Naive thymus-derived CD4-positive, alpha-beta T cell (primary cell): ENCODE results near the gene SIPA1L3. TPM values are rescaled to one million over a fixed set of nuclear protein-coding genes. Genes with fewer than 3 reads are reported as not detected.
"Not testable (repeated sequence)": the region's sequence is repeated elsewhere in the genome, so short reads cannot be mapped to it uniquely, and the experiment has no call there.

Experiments
- ATAC-seq: fragments of 150-1000 bp; cut with Tn5 transposase; 2 replicates; pipeline ENCODE4 v1.10.0; 2021; ENCODE audit warnings: mild to moderate bottlenecking, moderate library complexity
- CTCF ChIA-PET: fragments of 350-600 bp; sonication (Branson Sonifier 250); formaldehyde crosslinking; loops from one replicate; lab custom pipeline; 2021; ENCODE audit warnings: antibody characterized with exemption; lab: Charles Lee
- POLR2A ChIA-PET: fragments of 350-600 bp; sonication (Branson Sonifier 250); formaldehyde crosslinking; loops from one replicate; lab custom pipeline; 2021; ENCODE audit warnings: antibody characterized with exemption, inconsistent platforms; lab: Charles Lee
- DNase-seq, 9 donors: peaks; one replicate each; pipeline versions ENCODE4 v3.0.0 to v3.0.0-alpha.2; 2020 to 2022; ENCODE audit warnings: mixed read lengths in 1 of 9
- H3K27ac ChIP-seq: one replicate; pipeline ENCODE4 v1.7.0; 2013; ENCODE audit warnings: mild to moderate bottlenecking, low read depth, low read length, moderate library complexity
- H3K27me3 ChIP-seq, 2 donors: one replicate each; pipeline ENCODE4 v1.7.0; 2013; ENCODE audit warnings: low read length in 2 of 2, mild to moderate bottlenecking in 2 of 2, moderate library complexity in 2 of 2; ENCODE audit not compliant: control insufficient read depth in 2 of 2, insufficient read depth in 2 of 2
- H3K36me3 ChIP-seq, 3 experiments: 1 replicate in 2 of 3; 2 replicates in 1 of 3; pipeline ENCODE4 v1.7.0; 2013; ENCODE audit warnings: low read length in 3 of 3, mild to moderate bottlenecking in 3 of 3, moderate library complexity in 1 of 3; ENCODE audit not compliant: insufficient read depth in 3 of 3, control insufficient read depth in 2 of 3
- H3K4me1 ChIP-seq, 2 donors: one replicate each; pipeline ENCODE4 v1.7.0; 2013; ENCODE audit warnings: low read length in 2 of 2, mild to moderate bottlenecking in 2 of 2, moderate library complexity in 1 of 2; ENCODE audit not compliant: control insufficient read depth in 2 of 2, insufficient read depth in 2 of 2
- H3K4me3 ChIP-seq: 2 replicates; pipeline ENCODE4 v1.7.0; 2013; ENCODE audit warnings: mild to moderate bottlenecking, low read length
- H3K9me3 ChIP-seq, 3 experiments: 1 replicate in 2 of 3; 2 replicates in 1 of 3; pipeline ENCODE4 v1.7.0; 2013; ENCODE audit warnings: low read length in 3 of 3; ENCODE audit not compliant: control insufficient read depth in 2 of 3
- H3K27ac Mint-ChIP-seq, 9 donors: one replicate each; pipeline ENCODE4 v1.8.0; 2020 to 2022; ENCODE audit warnings: mixed read lengths in 9 of 9, mild to moderate bottlenecking in 8 of 9, moderate library complexity in 5 of 9, inconsistent platforms in 2 of 9
- H3K27me3 Mint-ChIP-seq, 5 donors: one replicate each; pipeline ENCODE4 v1.8.0; 2021 to 2022; ENCODE audit warnings: mixed read lengths in 5 of 5, mild to moderate bottlenecking in 1 of 5
- H3K36me3 Mint-ChIP-seq, 5 donors: one replicate each; pipeline ENCODE4 v1.8.0; 2020 to 2022; ENCODE audit warnings: mixed read lengths in 5 of 5, mild to moderate bottlenecking in 3 of 5, inconsistent platforms in 1 of 5
- H3K4me1 Mint-ChIP-seq, 7 donors: one replicate each; pipeline ENCODE4 v1.8.0; 2020 to 2022; ENCODE audit warnings: mixed read lengths in 7 of 7, mild to moderate bottlenecking in 3 of 7, inconsistent platforms in 1 of 7
- H3K4me3 Mint-ChIP-seq, 10 donors: one replicate each; pipeline ENCODE4 v1.8.0; 2020 to 2022; ENCODE audit warnings: mild to moderate bottlenecking in 10 of 10, mixed read lengths in 10 of 10, moderate library complexity in 6 of 10, inconsistent platforms in 2 of 10
- H3K9me3 Mint-ChIP-seq, 11 donors: one replicate each; pipeline ENCODE4 v1.8.0; 2020 to 2022; ENCODE audit warnings: mixed read lengths in 11 of 11, mild to moderate bottlenecking in 4 of 11, inconsistent platforms in 1 of 11, moderate library complexity in 1 of 11
- intact Hi-C, 2 donors: fragments of 100-400 bp; cut with micrococcal nuclease; formaldehyde crosslinking; loops; one replicate each; pipeline ENCODE4 v1.15.1; 2023
- polyA plus RNA-seq, 2 donors: library from polyadenylated mRNA; unstranded; fragments of 300-500 nt; fragmentation: Illumina TruSeq; gene quantifications; one replicate each; pipeline ENCODE4 v1.2.3, GENCODE V29; 2021
- total RNA-seq, 6 experiments: library from RNA in 5 of 6; stranded (reverse) in 5 of 6; gene quantifications; 1 replicate in 5 of 6; 2 replicates in 1 of 6; pipeline ENCODE4 v1.2.3 and lab custom pipeline; 2021 to 2026

The SIPA1L3 gene
- total and polyA plus RNA-seq, 7 experiments from 2014 or later: 0.91 to 38.7 (median 22.5) TPM

GRCh38 chr19:37924573-37924972 lies 17.6 kb downstream of the SIPA1L3 start:
- H3K4me3 ChIP-seq, H3K4me3 Mint-ChIP-seq, H3K27ac ChIP-seq, intact Hi-C loops, DNase-seq, H3K4me1 ChIP-seq, H3K27me3 Mint-ChIP-seq, H3K9me3 ChIP-seq, H3K36me3 ChIP-seq, H3K9me3 Mint-ChIP-seq, H3K27me3 ChIP-seq, H3K27ac Mint-ChIP-seq, ATAC-seq: not testable (repeated sequence)
- ChIA-PET POLR2A (interaction anchor here (1.2 kb wide), 1 partner anchor 17 kb away, joined by 4 read pairs; no protein-coding TSS in a partner anchor), CTCF (interaction anchor here (0.6 kb wide), 1 partner anchor 696 kb away, joined by 3 read pairs; no protein-coding TSS in a partner anchor)
- Mint-ChIP-seq H3K36me3 (peaks cover 4 to 32% (median 5%) of the 10 kb centered on the region in 5 donors), H3K4me1 (peaks cover 0 to 32% (median 22%) of the 10 kb centered on the region in 7 donors)

DNA sequence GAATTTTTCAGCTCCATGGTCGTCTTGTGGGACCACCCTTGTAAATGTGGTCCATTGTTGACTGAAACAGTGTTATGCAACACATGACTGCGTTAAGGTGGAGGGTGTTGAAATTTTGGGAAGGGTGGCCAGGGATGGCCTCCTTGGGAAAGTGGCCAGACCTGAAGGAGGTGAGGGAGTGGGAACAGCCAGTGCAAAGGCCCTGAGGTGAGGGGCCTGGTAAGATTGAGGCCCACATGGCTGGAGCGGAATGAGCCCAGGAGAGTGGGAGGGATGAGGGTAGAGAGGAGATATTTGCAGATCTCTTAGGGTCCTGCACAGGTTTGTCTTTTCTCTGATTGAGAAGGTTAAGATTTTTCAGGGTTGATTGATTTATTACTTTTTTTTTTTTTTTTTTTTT lies 18.2 kb downstream of the SIPA1L3 start:
- Histone ChIP-seq H3K27ac (no peak overlapping the region), H3K36me3 (no peaks in the 10 kb centered on the region), H3K4me1 (no peaks in the 10 kb centered on the region), H3K9me3 (no peaks in the 10 kb centered on the region), H3K4me3 (no peak overlapping the region), H3K27me3 (no peaks in the 10 kb centered on the region)
- Mint-ChIP-seq H3K4me3 (no peak overlapping the region), H3K36me3 (peaks cover 4 to 30% (median 5%) of the 10 kb centered on the region in 5 donors), H3K9me3 (peaks cover 0 to 3% (median 0%) of the 10 kb centered on the region in 11 donors), H3K27me3 (no peaks in the 10 kb centered on the region), H3K4me1 (peaks cover 0 to 30% (median 20%) of the 10 kb centered on the region in 7 donors), H3K27ac (no peak overlapping the region)
- ATAC-seq (no peak), DNase-seq (no peak)
- ChIA-PET CTCF (no interaction called here), POLR2A (no interaction called here)
- intact Hi-C loops: no loop called here

DNA sequence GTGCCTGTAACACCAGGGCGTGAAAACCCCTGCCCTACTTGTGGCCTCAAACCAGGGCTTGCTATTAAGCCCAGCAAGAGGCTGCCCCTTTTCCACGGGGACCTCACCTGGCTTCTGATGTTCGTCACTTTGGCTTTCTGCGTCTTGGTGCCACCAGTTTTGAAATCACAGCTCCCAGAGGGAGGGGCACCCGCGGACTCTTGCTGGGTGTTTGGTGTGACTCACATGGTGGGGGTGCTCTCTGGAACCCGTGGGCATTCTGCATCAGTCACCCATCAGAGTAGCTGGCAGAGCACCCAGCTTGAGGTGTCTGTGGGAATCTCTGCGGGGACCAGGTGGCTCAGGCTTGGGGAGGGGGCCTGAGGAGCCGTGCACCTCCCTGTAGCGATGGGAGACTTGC lies 19.2 kb downstream of the SIPA1L3 start:
- H3K36me3 Mint-ChIP-seq: peaks cover 4 to 27% (median 7%) of the 10 kb centered on the region in 5 donors
- ChIA-PET CTCF (no interaction called here), POLR2A (no interaction called here)
- H3K4me1 Mint-ChIP-seq: peaks cover 0 to 24% (median 13%) of the 10 kb centered on the region in 7 donors
- H3K27me3 ChIP-seq: no peaks in the 10 kb centered on the region
- H3K27ac Mint-ChIP-seq: no peak overlapping the region
- ATAC-seq (no peak), DNase-seq (no peak)
- H3K9me3 Mint-ChIP-seq: peaks cover 0 to 3% (median 0%) of the 10 kb centered on the region in 11 donors
- H3K27me3 Mint-ChIP-seq: no peaks in the 10 kb centered on the region
- no peaks in the 10 kb centered on the region for H3K4me1 ChIP-seq
- H3K4me3 Mint-ChIP-seq: no peak overlapping the region
- no peak overlapping the region for H3K4me3 ChIP-seq
- H3K27ac ChIP-seq: no peak overlapping the region
- H3K9me3 ChIP-seq: no peaks in the 10 kb centered on the region
- H3K36me3 ChIP-seq: no peaks in the 10 kb centered on the region
- intact Hi-C loops: no loop called here

- H3K4me1 ChIP-seq: no peaks in the 10 kb centered on the region
Measured at GRCh38 chr19:37926711-37927110, 19.7 kb downstream of the SIPA1L3 start.

DNA sequence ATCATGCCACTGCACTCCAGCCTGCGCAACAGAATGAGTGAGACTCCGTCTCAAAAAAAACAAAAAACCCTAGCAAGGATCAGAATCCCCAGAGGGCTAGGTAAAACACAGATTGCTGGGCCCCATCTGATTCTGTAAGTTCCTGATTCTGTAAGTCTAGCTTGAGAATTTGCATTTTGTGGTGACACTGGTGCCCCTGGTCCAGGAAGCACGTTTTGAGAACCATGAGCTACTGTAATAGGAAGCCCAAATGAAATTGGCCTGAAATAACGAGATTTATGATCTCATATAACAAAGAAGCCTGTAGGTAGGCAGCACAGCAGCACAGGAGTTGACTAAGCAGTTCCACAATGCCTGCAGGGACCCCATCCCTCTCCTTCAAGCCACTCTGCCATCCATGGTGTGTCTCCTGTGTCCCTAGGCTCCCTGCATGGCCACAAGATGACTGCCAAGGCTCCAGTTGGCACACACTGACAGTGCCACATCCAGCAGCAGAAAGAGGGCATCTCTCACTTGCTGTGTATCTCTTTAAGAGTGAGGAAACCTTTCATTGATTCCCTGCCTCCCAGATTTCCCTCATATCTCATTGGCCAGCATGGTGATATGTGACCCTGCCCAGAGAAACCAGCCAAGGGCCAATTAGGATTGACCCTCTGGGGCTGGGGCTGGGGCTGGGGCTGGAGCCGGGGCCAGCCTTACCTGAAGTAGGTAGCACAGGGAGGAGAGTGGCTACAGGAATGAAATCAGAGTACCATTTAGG lies 21.7 kb downstream of the SIPA1L3 start:
- Histone ChIP-seq H3K4me1 (no peaks in the 10 kb centered on the region), H3K36me3 (no peaks in the 10 kb centered on the region), H3K4me3 (no peak overlapping the region), H3K27ac (no peak overlapping the region), H3K27me3 (no peaks in the 10 kb centered on the region), H3K9me3 (no peaks in the 10 kb centered on the region)
- no peak overlapping the region for H3K27ac Mint-ChIP-seq
- POLR2A ChIA-PET: no interaction called here
- H3K4me3 Mint-ChIP-seq: no peak overlapping the region
- ATAC-seq (peak; percentile 58), DNase-seq (no peak)
- H3K36me3 Mint-ChIP-seq: peaks cover 4 to 28% (median 12%) of the 10 kb centered on the region in 5 donors
- no peaks in the 10 kb centered on the region for H3K27me3 Mint-ChIP-seq
- intact Hi-C loops: no loop called here
- CTCF ChIA-PET: no interaction called here
- peaks cover 0 to 5% (median under 1%) of the 10 kb centered on the region in 11 donors for H3K9me3 Mint-ChIP-seq
- H3K4me1 Mint-ChIP-seq: peaks cover 0 to 36% (median 23%) of the 10 kb centered on the region in 7 donors

More at GRCh38 chr19:37926711-37927110, 19.7 kb downstream of the SIPA1L3 start:
- CTCF ChIA-PET: no interaction called here
- Mint-ChIP-seq H3K4me1 (peaks cover 0 to 24% (median 12%) of the 10 kb centered on the region in 7 donors), H3K36me3 (peaks cover 4 to 22% (median 7%) of the 10 kb centered on the region in 5 donors), H3K4me3 (no peak overlapping the region), H3K9me3 (peaks cover 0 to 3% (median 0%) of the 10 kb centered on the region in 11 donors), H3K27me3 (no peaks in the 10 kb centered on the region), H3K27ac (no peak overlapping the region)
- H3K27me3 ChIP-seq: no peaks in the 10 kb centered on the region
- ATAC-seq (no peak), DNase-seq (no peak)
- no peaks in the 10 kb centered on the region for H3K36me3 ChIP-seq
- H3K4me3 ChIP-seq: no peak overlapping the region
- intact Hi-C loops: no loop called here
- POLR2A ChIA-PET: no interaction called here
- no peak overlapping the region for H3K27ac ChIP-seq
- no peaks in the 10 kb centered on the region for H3K9me3 ChIP-seq

DNA sequence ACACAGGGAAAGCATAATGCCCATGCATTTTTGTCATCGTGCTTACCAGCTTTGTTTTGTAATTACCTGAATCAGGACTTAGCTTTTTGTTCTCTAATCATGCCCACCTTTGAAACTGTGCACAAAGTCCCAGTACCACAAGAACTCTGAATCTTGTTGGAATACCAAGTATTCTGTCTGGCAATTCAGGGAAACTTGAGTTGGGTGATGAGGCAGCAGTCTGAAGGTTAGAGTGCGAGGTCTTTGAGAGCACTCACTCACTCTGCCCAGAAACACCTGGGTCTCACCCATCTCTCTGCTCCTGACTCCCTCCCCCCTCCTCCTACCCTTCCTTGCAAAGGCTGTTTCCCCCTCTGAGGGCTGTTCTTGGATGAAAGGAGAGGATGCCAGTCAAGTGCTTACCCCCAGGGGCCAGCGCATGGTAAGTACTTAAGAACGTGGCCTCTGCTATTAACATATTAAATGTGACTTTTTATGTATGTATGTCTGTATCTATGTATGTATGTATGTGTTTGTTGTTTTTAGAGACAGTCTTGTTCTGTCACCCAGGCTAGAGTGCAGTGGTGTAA lies 22.4 kb downstream of the SIPA1L3 start:
- Histone ChIP-seq H3K4me1 (no peaks in the 10 kb centered on the region), H3K36me3 (no peaks in the 10 kb centered on the region), H3K27me3 (no peaks in the 10 kb centered on the region), H3K27ac (no peak overlapping the region), H3K9me3 (no peaks in the 10 kb centered on the region), H3K4me3 (no peak overlapping the region)
- Mint-ChIP-seq H3K4me1 (peaks cover 0 to 36% (median 22%) of the 10 kb centered on the region in 7 donors), H3K27me3 (no peaks in the 10 kb centered on the region), H3K9me3 (peaks cover 0 to 10% (median 2%) of the 10 kb centered on the region in 11 donors), H3K4me3 (no peak overlapping the region), H3K27ac (no peak overlapping the region), H3K36me3 (peaks cover 4 to 32% (median 19%) of the 10 kb centered on the region in 5 donors)
- POLR2A ChIA-PET: no interaction called here
- CTCF ChIA-PET: no interaction called here
- no peak for DNase-seq
- ATAC-seq: no peak
- intact Hi-C loops: no loop called here
